ENCODE measurements around the gene FMNL2. TPM values are rescaled to one million over a fixed set of nuclear protein-coding genes. Genes with fewer than 3 reads are reported as not detected.

Gene FMNL2
- total and polyA plus RNA-seq, 2 of the 4 experiments (the other 2 are of a cell fraction), result 10.9 to 11.4 TPM

DNA sequence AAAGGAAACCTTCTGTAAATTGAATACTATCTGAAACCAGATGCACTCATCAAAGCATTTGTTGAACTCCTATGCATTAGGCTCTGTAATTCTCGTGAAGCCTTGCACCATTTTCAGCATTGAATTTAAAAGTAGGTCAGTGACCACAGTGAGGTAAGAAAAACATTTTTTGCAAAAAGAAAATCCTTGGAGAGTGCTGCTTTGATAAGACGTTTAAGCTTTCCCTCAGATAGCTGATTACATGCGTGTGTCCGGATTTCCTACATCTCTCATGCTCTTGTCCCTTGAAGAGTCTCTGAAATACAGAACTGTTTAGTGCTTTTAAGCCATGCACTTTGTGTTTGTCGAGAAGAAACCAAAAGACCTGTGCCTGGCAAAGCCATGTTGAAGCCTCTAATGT is 113.6 kb downstream of the FMNL2 start:
- Histone ChIP-seq H3K27me3 (ENCODE audit: control insufficient read depth, insufficient read depth, low read length) (no peaks in the 10 kb centered on the region), H3K79me1 (ENCODE audit: low read depth in 1 of 2, low read length in 2 of 2) (peaks cover 24 to 30% of the 10 kb centered on the region in 2 experiments), H2AK9ac (replicated peaks; ENCODE audit: low read depth, low read length, poor library complexity) (no peak overlapping the region), H4K91ac (ENCODE audit: insufficient read depth, low read depth, low read length) (no peak overlapping the region), H3K4me2 (ENCODE audit: low read depth, low read length) (no peak overlapping the region), H3K4me3 (ENCODE audit: insufficient read depth, low read depth, low read length) (no peak overlapping the region), H3K36me3 (ENCODE audit: control insufficient read depth, insufficient read depth, low read length) (no peaks in the 10 kb centered on the region), H2BK15ac (ENCODE audit: low read depth, low read length) (no peak overlapping the region), H2AK5ac (ENCODE audit: low read depth, low read length) (no peak overlapping the region), H3K4me1 (ENCODE audit: control insufficient read depth, insufficient read depth, low read length) (0 out of 2 replicates have a peak, but pooled peaks cover 2% of the 10 kb centered on the region), H2BK20ac (ENCODE audit: low read depth, low read length) (no peak overlapping the region), H3K9me3 (ENCODE audit: control insufficient read depth, insufficient read depth, low read length) (no peaks in the 10 kb centered on the region), H2BK120ac (ENCODE audit: low read depth, low read length) (no peak overlapping the region), H3K18ac (ENCODE audit: low read depth, low read length) (no peak overlapping the region), H3K27ac (ENCODE audit: insufficient read depth, low read length) (no peak overlapping the region), H4K20me1 (ENCODE audit: insufficient read depth, low read length) (peaks cover 8% of the 10 kb centered on the region; the same call in 1 of the 2 replicates), H3K14ac (replicated peaks; ENCODE audit: low read depth, low read length) (no peak overlapping the region), H4K5ac (ENCODE audit: low read depth, low read length) (no peak overlapping the region), H3K23ac (ENCODE audit: low read depth, low read length) (no peak overlapping the region), H2BK5ac (ENCODE audit: low read depth, low read length, poor library complexity, severe bottlenecking) (no peak overlapping the region), H4K8ac (ENCODE audit: low read depth in 2 of 2, low read length in 2 of 2) (no peak overlapping the region), H2AFZ (replicated peaks; ENCODE audit: low read length, poor library complexity) (no peak overlapping the region), H3K4ac (ENCODE audit: low read depth, low read length) (no peak overlapping the region), H3K56ac (ENCODE audit: extremely low read depth, insufficient read depth, low read length) (no peak overlapping the region), H3K9ac (ENCODE audit: low read depth, low read length) (no peak overlapping the region), H3K9me1 (ENCODE audit: insufficient read depth, low read length) (no peaks in the 10 kb centered on the region; the same call in 1 of the 2 replicates)
- BruUV-seq (replicated peaks), result no TSS peak
- POLR2A ChIA-PET (ENCODE audit: unreplicated experiment), result no interaction called here
- intact Hi-C loops (cut with micrococcal nuclease), result no loop called here
- DNase-seq (no peak), ATAC-seq (ENCODE audit: low read depth) (no peak)
- in situ Hi-C loops (cut with MboI; ENCODE audit: low sequenced_read_pairs), result no loop called here
- dilution Hi-C loops (cut with HindIII; ENCODE audit: low sequenced_read_pairs, unreplicated experiment), result no loop called here
- 89% methylated on average over 3 of the region's 5 CpGs; no CpG with 5 or more reads in 1 of the 2 experiments for WGBS, 2 experiments (ENCODE audit: extremely low coverage in 2 of 2, insufficient read length in 1 of 2)
- CTCF ChIA-PET, result no interaction called here
- TF ChIP-seq SMC3 (IDR thresholded peaks at IDR 0.05; ENCODE audit: low read depth, low read length) (no peak), ELK1 (IDR thresholded peaks at IDR 0.05; ENCODE audit: borderline replicate concordance, low read depth, low read length) (no peak), CEBPB (IDR thresholded peaks at IDR 0.05; ENCODE audit: low read depth, low read length) (no peak), NFE2L2 (IDR thresholded peaks at IDR 0.05; ENCODE audit: low read depth, low read length) (no peak), FOS (IDR thresholded peaks at IDR 0.05; ENCODE audit: low read depth, low read length) (no peak), RCOR1 (IDR thresholded peaks at IDR 0.05; ENCODE audit: insufficient replicate concordance, low read length) (no peak), BHLHE40 (IDR thresholded peaks at IDR 0.05; ENCODE audit: low read depth, low read length) (no peak), POLR2A (IDR thresholded peaks at IDR 0.05; ENCODE audit: low read depth, low read length) (no peak), CTCF (conservative IDR thresholded peaks at IDR 0.05; ENCODE audit: low read depth, low read length) (no peak), RFX5 (IDR thresholded peaks at IDR 0.05; ENCODE audit: low read depth, low read length) (no peak)
- TF ChIP-seq, protein P1, sequence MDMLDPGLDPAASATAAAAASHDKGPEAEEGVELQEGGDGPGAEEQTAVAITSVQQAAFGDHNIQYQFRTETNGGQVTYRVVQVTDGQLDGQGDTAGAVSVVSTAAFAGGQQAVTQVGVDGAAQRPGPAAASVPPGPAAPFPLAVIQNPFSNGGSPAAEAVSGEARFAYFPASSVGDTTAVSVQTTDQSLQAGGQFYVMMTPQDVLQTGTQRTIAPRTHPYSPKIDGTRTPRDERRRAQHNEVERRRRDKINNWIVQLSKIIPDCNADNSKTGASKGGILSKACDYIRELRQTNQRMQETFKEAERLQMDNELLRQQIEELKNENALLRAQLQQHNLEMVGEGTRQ (IDR thresholded peaks at IDR 0.05; ENCODE audit: low read depth, low read length), result no peak

Measured in IMR-90 (cell line).